HL-60/S4 (cell line): ENCODE measurements around the gene MYCBP2.

ENCODE experiments used
- in situ Hi-C: fragments of 300-500 bp; cut with MboI; formaldehyde crosslinking; loops from 2 replicates; pipeline ENCODE4 v1.14.3; 2022; ENCODE audit warnings: low sequenced_read_pairs

MYCBP2 gene

GRCh38 chr13:77001963-77002587, 324.8 kb downstream of the MYCBP2 start:
- in situ Hi-C loops, result no loop called here

GRCh38 chr13:77001540-77001939, 325.4 kb downstream of the MYCBP2 start:
- in situ Hi-C loops, result no loop called here

GRCh38 chr13:77000475-77000874, 326.4 kb downstream of the MYCBP2 start:
- in situ Hi-C loops, result no loop called here
